Urinary bladder (tissue), 4 donors: ENCODE results near the gene ATRN. TPM values are rescaled to one million over a fixed set of nuclear protein-coding genes. Genes with fewer than 3 reads are reported as not detected.
A peak's percentile ranks its signal among the peaks of the same experiment; 100 is the strongest.
"Not testable (repeated sequence)": the region's sequence is repeated elsewhere in the genome, so short reads cannot be mapped to it uniquely, and the experiment has no call there.

Experiments
- DNase-seq: peaks from one replicate; pipeline ENCODE4 v3.0.0-alpha.2; 2015; ENCODE audit errors: extremely low spot score
- H3K27ac ChIP-seq: one replicate; pipeline ENCODE4 v1.5.1; 2013; ENCODE audit warnings: low read depth, mild to moderate bottlenecking, moderate library complexity
- H3K36me3 ChIP-seq: one replicate; pipeline ENCODE4 v1.6.1; 2013; ENCODE audit warnings: mild to moderate bottlenecking, moderate library complexity; ENCODE audit not compliant: insufficient read depth
- H3K4me1 ChIP-seq: one replicate; pipeline ENCODE4 v1.6.1; 2013; ENCODE audit warnings: mild to moderate bottlenecking, moderate library complexity; ENCODE audit not compliant: insufficient read depth
- H3K4me3 ChIP-seq: one replicate; pipeline ENCODE4 v1.5.1; 2013; ENCODE audit warnings: low read depth, low read length
- WGBS: extraction: QIAGEN DNeasy Blood & Tissue Kit; methylation state at CpG from one replicate; pipeline ENCODE4 v1.1.7; 2013; 5-methylcytosine and 5-hydroxymethylcytosine counted together
- polyA plus RNA-seq: library from polyadenylated mRNA; stranded (reverse); fragments of 200-250 nt; gene quantifications from one replicate; pipeline ENCODE4 v1.2.3, GENCODE V29; 2013
- total RNA-seq: library from RNA; depleted of rRNA; stranded (reverse); fragments of >200 nt; gene quantifications from one replicate; pipeline ENCODE4 v1.2.3, GENCODE V29; 2014
- donor health status: healthy with polysubstance abuse.
- donor health status: healthy.

ATRN gene
- 37.6 TPM for total RNA-seq
- polyA plus RNA-seq, result 15.2 TPM

GRCh38 chr20:3470627-3471396, at the start of gene ATRN:
Gene ATRN, plus strand, starts transcription at chr20:3471018. Its CDS starts 90 bp downstream, at chr20:3471108.
- no peaks in the 10 kb centered on the region for H3K36me3 ChIP-seq
- peak; percentile 55 for DNase-seq
- peak within 1 kb of the TSS; percentile 40 for H3K27ac ChIP-seq
- H3K4me1 ChIP-seq, result peaks cover 5% of the 10 kb centered on the region
- peak within 1 kb of the TSS; percentile 89 for H3K4me3 ChIP-seq
- WGBS, result under 1% methylated on average over 95 of the region's 95 CpGs

- no peak overlapping the region for H3K27ac ChIP-seq
- H3K4me1 ChIP-seq, result no peaks in the 10 kb centered on the region
- DNase-seq, result no peak
- no peak overlapping the region for H3K4me3 ChIP-seq
- 73% methylated on average over 6 of the region's 6 CpGs for WGBS
- H3K36me3 ChIP-seq, result no peaks in the 10 kb centered on the region
Measured at GRCh38 chr20:3421985-3422384, 48.8 kb upstream of the ATRN start.

GRCh38 chr20:3423126-3423525, 47.7 kb upstream of the ATRN start:
- no peak for DNase-seq
- Histone ChIP-seq H3K27ac (no peak overlapping the region), H3K36me3 (no peaks in the 10 kb centered on the region), H3K4me3 (no peak overlapping the region), H3K4me1 (no peaks in the 10 kb centered on the region)
- 58% methylated on average over 5 of the region's 5 CpGs for WGBS

- H3K4me1 ChIP-seq, H3K36me3 ChIP-seq, H3K4me3 ChIP-seq, DNase-seq, H3K27ac ChIP-seq: not testable (repeated sequence)
- 75% methylated on average over 4 of the region's 4 CpGs for WGBS
Measured at GRCh38 chr20:3426766-3427165, 44.1 kb upstream of the ATRN start.

- DNase-seq, result no peak
- no peaks in the 10 kb centered on the region for H3K36me3 ChIP-seq
- H3K4me1 ChIP-seq, result no peaks in the 10 kb centered on the region
- H3K4me3 ChIP-seq, result no peak overlapping the region
- 72% methylated on average over 14 of the region's 14 CpGs for WGBS
- no peak overlapping the region for H3K27ac ChIP-seq
Measured at GRCh38 chr20:3430376-3431069, 40.3 kb upstream of the ATRN start.

- WGBS, result 90% methylated on average over 4 of the region's 4 CpGs
- H3K4me1 ChIP-seq, result no peaks in the 10 kb centered on the region
- H3K27ac ChIP-seq, result no peak overlapping the region
Measured at GRCh38 chr20:3431109-3431508, 39.7 kb upstream of the ATRN start.

GRCh38 chr20:3432844-3433243, 38.0 kb upstream of the ATRN start:
- no peak for DNase-seq
- Histone ChIP-seq H3K27ac (no peak overlapping the region), H3K36me3 (no peaks in the 10 kb centered on the region), H3K4me3 (no peak overlapping the region), H3K4me1 (no peaks in the 10 kb centered on the region)
- 72% methylated on average over 3 of the region's 3 CpGs for WGBS

More at GRCh38 chr20:3431109-3431508, 39.7 kb upstream of the ATRN start:
- DNase-seq, result no peak
- Histone ChIP-seq H3K36me3 (no peaks in the 10 kb centered on the region), H3K4me3 (no peak overlapping the region)

- Histone ChIP-seq H3K4me1 (no peaks in the 10 kb centered on the region), H3K36me3 (no peaks in the 10 kb centered on the region), H3K4me3 (no peak overlapping the region), H3K27ac (no peak overlapping the region)
- 66% methylated on average over 3 of the region's 3 CpGs for WGBS
- DNase-seq, result no peak
Measured at GRCh38 chr20:3433744-3434143, 37.1 kb upstream of the ATRN start.

- no peaks in the 10 kb centered on the region for H3K4me1 ChIP-seq
- no peaks in the 10 kb centered on the region for H3K36me3 ChIP-seq
- H3K4me3 ChIP-seq, result no peak overlapping the region
- DNase-seq, result no peak
- WGBS, result 76% methylated on average over 6 of the region's 6 CpGs
- H3K27ac ChIP-seq, result no peak overlapping the region
Measured at GRCh38 chr20:3434232-3434631, 36.6 kb upstream of the ATRN start.

GRCh38 chr20:3436864-3437574, 33.8 kb upstream of the ATRN start:
- DNase-seq, result no peak
- H3K36me3 ChIP-seq, result no peaks in the 10 kb centered on the region
- no peak overlapping the region for H3K4me3 ChIP-seq
- H3K4me1 ChIP-seq, result no peaks in the 10 kb centered on the region
- H3K27ac ChIP-seq, result no peak overlapping the region
- 84% methylated on average over 2 of the region's 2 CpGs for WGBS

- peak; percentile 13 for DNase-seq
- Histone ChIP-seq H3K27ac (no peak overlapping the region), H3K36me3 (no peaks in the 10 kb centered on the region), H3K4me3 (no peak overlapping the region), H3K4me1 (no peaks in the 10 kb centered on the region)
- 85% methylated on average over 8 of the region's 8 CpGs for WGBS
Measured at GRCh38 chr20:3446779-3447178, 24.0 kb upstream of the ATRN start.

- DNase-seq, result no peak
- Histone ChIP-seq H3K36me3 (no peaks in the 10 kb centered on the region), H3K27ac (no peak overlapping the region), H3K4me3 (no peak overlapping the region), H3K4me1 (no peaks in the 10 kb centered on the region)
- 76% methylated on average over 2 of the region's 2 CpGs for WGBS
Measured at GRCh38 chr20:3447321-3447720, 23.5 kb upstream of the ATRN start.

- Histone ChIP-seq H3K4me1 (no peaks in the 10 kb centered on the region), H3K27ac (no peak overlapping the region), H3K4me3 (no peak overlapping the region), H3K36me3 (no peaks in the 10 kb centered on the region)
- 73% methylated on average over 1 of the region's 1 CpG for WGBS
- DNase-seq, result no peak
Measured at GRCh38 chr20:3449319-3449718, 21.5 kb upstream of the ATRN start.

- Histone ChIP-seq H3K36me3 (no peaks in the 10 kb centered on the region), H3K27ac (no peak overlapping the region), H3K4me3 (no peak overlapping the region), H3K4me1 (no peaks in the 10 kb centered on the region)
- DNase-seq, result no peak
- 60% methylated on average over 2 of the region's 2 CpGs for WGBS
Measured at GRCh38 chr20:3452136-3452535, 18.7 kb upstream of the ATRN start.
